Activated CD4-positive, alpha-beta T cell treated with anti-CD3 and anti-CD28 coated beads, Interleukin-2, amount 50 U/mL, for 24 hours (primary cell): ENCODE measurements around the gene KRT32.
"Not testable (repeated sequence)": the region's sequence is repeated elsewhere in the genome, so short reads cannot be mapped to it uniquely, and the experiment has no call there.

Experiments used
- DNase-seq, 2 donors: peaks; one replicate each; pipeline ENCODE4 v3.0.0-alpha.2; 2020; ENCODE audit warnings: low read depth in 1 of 2, low spot score in 1 of 2

Gene KRT32

GRCh38 chr17:41430376-41430775 lies 36.8 kb downstream of the KRT32 start:
- DNase-seq: not testable (repeated sequence)

DNA sequence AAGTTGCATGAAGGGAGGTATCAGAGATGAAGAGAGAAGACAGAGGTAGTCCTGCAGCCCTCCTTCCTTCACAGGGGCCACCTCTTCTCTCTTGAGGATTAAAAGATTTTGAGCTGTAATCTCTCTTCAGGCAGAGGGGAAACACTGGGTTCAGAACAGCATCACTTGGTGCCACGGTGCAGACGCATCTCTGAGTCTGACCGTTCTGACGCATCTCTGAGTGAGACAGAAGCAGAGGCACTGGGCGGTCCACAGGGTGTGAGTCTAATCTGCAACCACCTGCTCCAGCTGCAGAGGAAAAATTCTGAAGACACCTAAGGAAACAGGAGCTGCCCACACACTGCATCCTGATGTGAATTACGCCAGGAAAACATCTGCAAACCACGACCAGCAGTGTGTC lies 37.5 kb downstream of the KRT32 start:
- no peak for DNase-seq

- DNase-seq: no peak
Measured at GRCh38 chr17:41428591-41429291, 38.4 kb downstream of the KRT32 start.

DNA sequence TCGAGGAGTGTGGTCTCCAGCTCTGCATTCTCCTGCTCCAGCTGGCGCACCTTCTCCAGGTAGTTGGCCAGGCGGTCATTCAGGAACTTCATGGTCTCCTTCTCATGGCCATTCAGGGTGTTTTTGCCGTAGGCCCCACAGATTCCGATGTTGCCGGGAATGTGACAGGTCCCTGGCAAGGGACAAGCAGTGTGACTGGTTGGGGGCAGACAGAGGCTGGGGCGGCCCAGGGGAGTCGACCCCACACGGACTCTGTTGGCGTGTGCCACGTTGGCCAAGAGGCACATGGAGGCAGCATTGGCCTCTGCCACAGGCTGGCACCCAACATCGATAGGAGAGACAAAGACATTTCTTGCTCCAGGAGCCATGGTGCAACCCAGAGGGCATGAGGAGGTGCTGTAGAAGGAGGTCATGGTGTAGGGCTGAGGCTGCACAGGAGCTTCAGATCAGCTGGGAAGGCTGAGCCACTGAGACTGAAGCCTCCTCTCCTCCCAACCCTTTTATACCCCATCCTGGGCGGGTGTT lies 43.0 kb downstream of the KRT32 start, which contains the start of gene KRT37:
Gene KRT37 (minus strand): TSS at position 475 of the 525 bp plus-strand sequence. CDS start 62 bp downstream, at position 413.
- DNase-seq: no peak

- not testable (repeated sequence) for DNase-seq
Measured at GRCh38 chr17:41422586-41422985, 44.6 kb downstream of the KRT32 start.

- DNase-seq: no peak
Measured at GRCh38 chr17:41421617-41422016, 45.6 kb downstream of the KRT32 start.

GRCh38 chr17:41421116-41421515 lies 46.1 kb downstream of the KRT32 start:
- DNase-seq: no peak

GRCh38 chr17:41420134-41420533 lies 47.1 kb downstream of the KRT32 start:
- no peak for DNase-seq

- DNase-seq: no peak
Measured at GRCh38 chr17:41419716-41420115, 47.5 kb downstream of the KRT32 start.

DNA sequence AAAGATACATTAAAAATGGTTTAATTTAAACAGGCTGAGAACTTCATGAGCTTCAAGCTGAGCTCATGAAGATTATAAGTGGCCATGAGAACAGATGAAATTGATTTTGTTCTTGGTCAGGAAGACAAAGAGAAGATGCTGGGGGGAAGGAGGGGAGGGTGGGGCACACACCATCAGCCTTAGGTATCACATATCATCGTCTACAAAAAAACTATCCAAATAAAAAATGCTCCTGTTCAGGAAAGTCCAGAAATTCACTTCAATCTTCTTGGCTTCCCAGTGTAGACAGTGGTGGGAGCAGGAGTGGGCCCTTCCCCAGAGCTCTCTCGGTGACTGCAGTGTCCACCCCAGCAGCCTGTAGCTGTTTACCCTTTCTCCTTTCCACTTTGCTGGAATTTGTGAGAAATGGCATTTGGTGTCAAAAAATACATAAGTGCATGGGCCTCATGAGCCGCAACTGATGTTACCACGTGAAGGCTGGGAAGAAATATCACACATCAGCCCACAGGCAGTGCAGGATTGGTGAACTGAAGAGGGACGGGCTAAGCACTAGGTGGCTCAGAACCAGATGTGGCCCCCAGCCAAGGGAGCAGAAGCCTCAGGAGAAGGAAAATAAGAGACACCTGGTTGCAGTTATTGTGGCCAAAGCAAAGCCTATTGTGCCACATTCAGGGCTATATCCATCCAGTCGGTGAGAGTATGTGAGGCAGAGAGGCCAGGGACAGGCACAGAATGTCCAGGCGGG lies 48.9 kb downstream of the KRT32 start:
- no peak for DNase-seq

GRCh38 chr17:41417576-41418015 lies 49.6 kb downstream of the KRT32 start:
- no peak for DNase-seq

GRCh38 chr17:41417127-41417526 lies 50.1 kb downstream of the KRT32 start:
- no peak for DNase-seq

GRCh38 chr17:41416479-41416878 lies 50.7 kb downstream of the KRT32 start:
- no peak for DNase-seq

GRCh38 chr17:41415833-41416335 lies 51.3 kb downstream of the KRT32 start:
- DNase-seq: no peak

DNA sequence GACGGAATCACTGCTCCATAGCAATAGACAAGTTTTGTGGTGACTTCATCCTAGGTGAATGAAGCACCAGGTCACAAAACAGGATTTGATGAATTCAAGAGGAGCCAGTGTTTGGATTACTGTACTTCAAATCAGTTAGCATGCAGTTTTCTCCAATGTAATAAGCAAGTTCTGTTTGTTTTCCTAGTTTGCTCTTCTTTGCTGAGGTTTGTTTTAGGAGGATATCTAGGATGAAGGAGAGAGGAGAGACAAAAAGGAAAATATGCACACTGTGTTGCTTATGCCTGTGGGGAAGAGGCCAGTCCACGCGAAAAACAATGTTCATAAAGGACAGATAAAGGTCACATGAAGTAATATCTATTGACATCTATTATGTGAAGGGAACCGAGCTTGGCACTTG lies 51.8 kb downstream of the KRT32 start:
- no peak for DNase-seq

DNA sequence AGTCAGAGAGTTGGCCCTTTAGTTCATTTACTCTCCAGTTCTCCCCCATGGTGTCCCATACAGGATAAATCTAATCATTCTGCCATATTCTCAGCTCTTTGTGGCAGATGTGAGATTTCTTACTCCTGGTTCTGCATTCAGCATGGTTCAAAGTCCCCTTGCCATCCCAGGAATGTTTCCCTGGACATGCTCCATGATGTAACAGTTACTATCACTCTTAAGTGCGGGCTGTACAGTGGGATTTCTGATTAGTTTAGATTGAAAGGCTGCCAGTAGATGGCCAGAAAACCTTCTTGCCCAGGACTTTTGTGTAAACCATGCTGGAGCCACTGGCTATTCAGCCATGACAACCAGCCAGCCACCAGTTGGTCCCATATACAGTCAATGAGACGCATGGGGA lies 53.2 kb downstream of the KRT32 start:
- DNase-seq: no peak

GRCh38 chr17:41413353-41413957 lies 53.7 kb downstream of the KRT32 start:
- DNase-seq: no peak

- DNase-seq: no peak
Measured at GRCh38 chr17:41411072-41411840, 55.9 kb downstream of the KRT32 start.
